Dedifferentiated amniotic fluid mesenchymal stem cell (primary cell): ENCODE results near the gene SPR.
"Not testable (repeated sequence)": the region's sequence is repeated elsewhere in the genome, so short reads cannot be mapped to it uniquely, and the experiment has no call there.

ENCODE experiments used
- DNase-seq: peaks from one replicate; pipeline ENCODE4 v3.0.0-alpha.2; 2016; ENCODE audit errors: extremely low spot score

The SPR gene

DNA sequence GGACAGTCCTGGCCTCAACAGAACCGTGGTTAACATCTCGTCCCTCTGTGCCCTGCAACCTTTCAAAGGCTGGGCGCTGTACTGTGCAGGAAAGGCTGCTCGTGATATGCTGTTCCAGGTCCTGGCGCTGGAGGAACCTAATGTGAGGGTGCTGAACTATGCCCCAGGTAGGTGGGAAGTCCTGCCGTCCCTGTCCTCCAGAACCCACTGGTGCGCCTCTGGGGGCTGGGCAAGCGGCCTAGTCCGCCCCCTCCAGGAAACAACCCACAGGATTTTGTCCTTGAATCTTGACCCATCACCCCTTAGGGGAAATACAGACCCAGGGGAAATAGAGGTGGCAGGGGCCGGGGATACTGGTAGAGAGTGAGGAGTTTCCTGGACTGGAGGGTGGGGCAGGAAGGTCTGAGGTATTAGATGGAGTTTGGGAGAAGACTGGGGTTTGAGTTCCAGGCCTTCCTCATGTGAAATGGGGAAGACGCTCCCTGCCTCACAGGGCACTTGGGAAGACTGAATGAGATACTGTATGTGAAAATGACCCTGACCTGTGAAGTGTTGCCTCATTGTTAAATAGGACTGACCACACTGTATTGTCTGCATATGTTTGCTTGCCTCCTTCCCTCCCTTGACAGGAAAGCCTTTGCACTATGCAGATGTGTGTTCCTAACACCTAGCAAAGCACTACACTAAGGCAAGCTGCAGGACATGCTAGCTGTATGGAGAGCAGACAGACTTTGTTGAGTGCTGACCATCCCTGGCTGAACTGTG, 1.4 kb downstream of the SPR start:
- DNase-seq, result no peak

GRCh38 chr2:72889991-72890390, 2.8 kb downstream of the SPR start:
- DNase-seq, result no peak

DNA sequence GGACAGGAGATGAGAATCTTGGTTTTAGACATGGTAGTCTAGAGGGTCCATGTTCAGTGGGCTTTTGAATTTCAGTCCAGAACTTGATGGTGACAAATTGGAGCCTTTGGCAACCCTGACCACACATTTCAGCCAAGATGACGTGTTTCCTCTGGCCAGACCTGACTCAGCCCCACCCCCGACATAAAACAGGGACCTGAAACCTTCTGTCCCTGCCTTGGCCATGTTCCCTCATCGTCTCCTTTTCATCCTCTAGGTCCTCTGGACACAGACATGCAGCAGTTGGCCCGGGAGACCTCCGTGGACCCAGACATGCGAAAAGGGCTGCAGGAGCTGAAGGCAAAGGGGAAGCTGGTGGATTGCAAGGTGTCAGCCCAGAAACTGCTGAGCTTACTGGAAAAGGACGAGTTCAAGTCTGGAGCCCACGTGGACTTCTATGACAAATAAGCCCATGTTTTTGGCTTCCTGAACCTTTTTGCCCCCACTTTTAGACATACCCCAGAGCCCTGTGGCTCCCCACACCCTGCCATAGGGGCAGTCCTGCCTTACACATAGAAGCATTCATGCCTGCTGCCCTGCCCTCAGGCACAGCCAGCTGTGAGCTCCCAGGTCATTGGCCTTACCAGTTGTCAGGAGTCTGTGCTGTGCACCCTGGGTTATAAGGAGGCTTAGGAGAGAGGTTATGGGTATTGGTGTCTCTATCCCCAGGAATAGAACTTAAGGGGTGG, 4.0 kb downstream of the SPR start:
- DNase-seq, result no peak

GRCh38 chr2:72892506-72893173, 5.4 kb downstream of the SPR start:
- peak; percentile 62 for DNase-seq

GRCh38 chr2:72893594-72894319, 6.5 kb downstream of the SPR start:
- peak; percentile 66 for DNase-seq

DNA sequence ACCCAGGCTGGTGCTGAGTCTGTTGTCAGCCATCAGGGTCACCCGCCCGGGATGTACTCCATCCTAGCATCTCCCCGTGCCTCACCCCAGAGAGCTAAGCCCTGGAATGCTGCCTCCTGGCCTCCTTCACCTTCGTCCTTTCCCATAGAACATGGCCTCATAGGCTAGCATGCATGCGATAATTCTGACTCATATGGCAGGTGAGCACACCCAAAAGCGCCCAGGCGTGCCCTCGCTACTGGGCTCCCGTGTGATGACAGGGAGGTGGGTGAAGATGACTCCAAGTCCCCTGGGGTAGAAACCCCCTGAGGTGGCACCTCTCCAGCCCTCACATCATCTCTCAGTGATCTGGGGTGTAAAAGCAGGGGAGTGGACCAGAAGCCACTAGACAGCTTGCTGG, 7.3 kb downstream of the SPR start:
- DNase-seq, result no peak

DNA sequence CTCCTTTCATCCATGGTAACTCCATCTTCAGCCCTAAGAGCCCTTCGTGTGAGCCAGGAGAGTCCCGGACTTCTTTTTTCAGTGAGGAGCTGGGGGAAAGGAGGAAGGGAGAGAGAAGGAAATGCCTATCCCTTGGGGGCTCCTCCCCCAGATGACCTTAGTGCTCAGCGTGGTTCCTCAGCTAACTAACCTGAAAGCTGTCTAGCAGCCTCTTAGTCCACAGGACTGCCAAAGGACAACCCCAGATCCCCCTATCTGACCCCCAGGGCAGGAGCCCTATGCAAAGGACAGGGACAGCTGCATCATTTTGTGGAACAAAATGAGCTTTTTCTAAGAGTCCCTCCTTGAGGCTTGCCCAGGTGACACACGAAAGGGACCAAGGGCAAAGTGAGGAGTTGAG, 7.9 kb downstream of the SPR start:
- no peak for DNase-seq

DNA sequence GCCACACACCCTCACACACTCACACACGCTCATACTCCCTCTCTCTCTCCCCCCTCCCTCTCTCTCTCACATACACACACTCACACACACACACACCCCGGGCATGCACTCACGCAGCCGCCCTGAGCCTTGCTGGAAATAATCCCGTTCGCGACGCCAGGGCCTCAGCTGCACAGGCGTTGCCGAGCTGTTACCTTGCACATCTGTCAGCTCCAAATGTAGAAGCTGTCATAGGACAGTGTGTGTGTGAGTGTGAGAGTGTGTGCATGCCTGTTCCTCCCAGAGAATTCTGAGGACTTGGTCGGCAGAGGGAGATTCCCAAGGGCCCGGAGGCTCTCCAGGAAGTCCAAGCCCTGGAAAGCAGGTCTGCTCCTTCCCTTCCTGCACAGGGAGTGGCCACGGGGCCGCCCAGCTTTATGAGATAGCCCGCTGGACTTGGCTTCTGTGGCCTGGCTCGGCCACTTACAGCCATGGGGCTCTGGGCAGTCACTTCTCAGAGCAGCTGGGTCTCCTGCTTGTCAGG, 8.6 kb downstream of the SPR start:
- no peak for DNase-seq

GRCh38 chr2:72896446-72896845, 9.2 kb downstream of the SPR start:
- no peak for DNase-seq

GRCh38 chr2:72897785-72898584, 10.8 kb downstream of the SPR start:
- no peak for DNase-seq

- no peak for DNase-seq
Observed at GRCh38 chr2:72898585-72898906, 11.3 kb downstream of the SPR start.

DNA sequence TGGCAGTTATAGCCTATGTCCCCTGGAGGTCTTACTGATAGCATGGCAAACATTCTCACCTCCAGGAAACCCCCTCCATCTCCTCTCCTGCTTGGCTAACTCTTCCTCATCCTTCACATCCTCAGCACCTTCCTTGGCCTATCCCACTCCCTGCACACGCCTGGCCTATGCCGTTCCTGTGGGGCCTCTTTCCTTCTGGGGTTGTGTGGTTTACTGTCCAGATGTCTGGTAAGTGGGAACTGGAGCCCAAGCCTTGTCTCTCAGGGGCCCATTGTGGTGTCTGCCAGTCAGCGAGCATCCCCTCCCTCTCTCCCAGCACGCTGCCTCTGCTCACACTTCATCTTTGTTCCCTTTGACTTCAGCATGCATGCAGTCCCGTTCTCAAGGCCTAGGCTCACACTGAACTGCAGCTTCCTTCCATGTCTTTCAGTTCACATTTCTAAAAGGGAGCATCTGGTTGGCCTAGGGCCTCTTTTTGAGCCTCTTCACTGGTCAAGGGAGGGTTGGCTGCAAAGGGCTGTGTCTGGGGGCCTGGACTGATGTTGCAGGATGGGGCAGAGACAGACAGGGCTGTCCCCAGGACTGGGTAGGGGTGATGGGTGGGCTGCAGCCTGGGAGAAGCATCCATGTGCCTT, 13.1 kb downstream of the SPR start:
- no peak for DNase-seq

GRCh38 chr2:72901426-72901825, 14.2 kb downstream of the SPR start:
- no peak for DNase-seq

GRCh38 chr2:72907369-72907768, 20.2 kb downstream of the SPR start:
- DNase-seq, result not testable (repeated sequence)

GRCh38 chr2:72908741-72909140, 21.5 kb downstream of the SPR start:
- DNase-seq, result no peak

- no peak for DNase-seq
Observed at GRCh38 chr2:72911256-72911655, 24.0 kb downstream of the SPR start.

DNA sequence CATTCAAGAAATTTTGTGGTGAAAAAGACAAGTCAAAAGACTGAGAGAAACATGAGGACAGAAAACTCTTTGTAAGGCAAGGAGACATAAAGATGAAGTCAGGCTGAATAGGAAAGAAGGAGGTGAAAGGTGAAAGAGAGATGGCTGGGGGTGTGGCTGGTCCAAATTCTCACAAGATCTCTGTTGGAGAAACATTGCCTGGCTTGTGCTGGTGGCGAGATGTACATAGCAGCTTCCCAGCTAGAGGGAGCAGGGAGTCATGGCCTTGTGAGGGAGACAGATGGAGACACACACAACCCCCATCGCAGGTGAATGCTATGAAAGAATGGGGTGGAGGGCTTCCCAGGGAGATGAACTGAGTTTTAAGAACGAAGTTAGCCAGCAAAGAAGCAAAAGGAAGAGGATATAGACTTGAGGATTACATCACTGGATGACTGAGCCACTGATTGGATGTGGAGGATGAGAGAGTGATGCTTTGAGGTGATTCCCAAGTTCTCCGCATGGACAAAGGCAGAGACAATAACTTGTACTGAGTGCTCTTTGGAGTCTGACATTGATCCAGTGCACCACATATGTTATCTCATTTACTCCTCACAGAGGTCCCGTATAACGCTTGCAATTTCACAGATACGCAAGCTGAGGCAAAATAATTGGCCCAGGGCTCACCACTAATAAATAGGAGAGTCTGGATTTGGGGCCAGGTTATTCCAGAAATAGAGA, 26.4 kb downstream of the SPR start:
- DNase-seq, result no peak

GRCh38 chr2:72914206-72914559, 27.0 kb downstream of the SPR start:
- no peak for DNase-seq

DNA sequence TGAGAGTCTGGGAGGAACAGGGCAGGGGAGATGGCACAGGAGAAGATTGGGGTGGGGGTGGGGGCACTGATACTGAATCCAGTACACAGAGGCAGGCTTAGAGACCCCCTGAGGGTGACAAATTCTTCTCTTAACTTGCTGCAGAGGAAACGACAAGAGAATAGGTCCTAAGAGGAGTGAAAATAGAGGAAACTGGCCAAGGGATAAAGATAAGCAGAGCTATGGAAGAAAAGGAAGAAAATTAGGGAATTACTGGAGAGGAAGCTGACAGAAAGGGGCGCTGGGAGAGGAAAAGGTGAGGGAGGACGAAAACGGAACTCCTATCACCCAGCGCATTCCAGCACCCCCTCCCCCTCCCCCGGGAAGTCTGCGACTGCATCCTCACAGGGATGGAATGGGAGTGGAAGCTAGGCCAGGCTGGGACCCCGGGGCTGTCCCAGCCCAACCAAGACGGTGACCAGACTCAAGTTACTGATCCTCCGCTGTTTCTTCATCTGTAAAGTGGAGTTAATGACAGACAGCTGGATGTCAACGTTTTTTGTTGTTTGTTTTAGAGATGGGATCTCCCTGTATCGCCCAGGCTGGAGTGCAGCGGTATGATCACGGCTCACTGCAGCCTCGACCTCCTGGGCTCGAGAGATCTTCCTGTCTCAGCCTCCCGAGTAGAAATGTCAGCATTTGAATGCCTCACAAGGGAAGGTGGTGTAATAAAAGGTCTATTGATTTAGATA, 27.5 kb downstream of the SPR start:
- no peak for DNase-seq
